GM19468 (cell line): ENCODE results near the gene RET.
A peak's percentile ranks its signal among the peaks of the same experiment; 100 is the strongest.

Source experiments
- ATAC-seq: cut with Tn5 transposase; IDR thresholded peaks from one replicate; pipeline ENCODE4 v1.9.1; 2021; ENCODE audit warnings: mild to moderate bottlenecking, moderate library complexity, moderate number of reproducible peaks; ENCODE audit not compliant: unreplicated experiment; ENCODE audit errors: extremely low read depth

Gene RET

DNA sequence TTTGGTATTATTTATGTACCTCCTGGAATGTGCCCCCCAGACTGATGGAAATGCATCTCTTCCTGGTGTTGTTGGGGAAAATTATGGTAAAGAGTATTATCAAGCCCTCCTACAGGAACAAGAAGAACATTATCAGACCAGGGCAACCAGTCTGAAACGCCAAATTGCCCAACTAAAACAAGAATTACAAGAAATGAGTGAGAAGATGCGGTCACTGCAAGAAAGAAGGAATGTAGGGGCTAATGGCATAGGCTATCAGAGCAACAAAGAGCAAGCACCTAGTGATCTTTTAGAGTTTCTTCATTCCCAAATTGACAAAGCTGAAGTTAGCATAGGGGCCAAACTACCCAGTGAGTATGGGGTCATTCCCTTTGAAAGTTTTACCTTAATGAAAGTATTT is 78.4 kb downstream of the RET start:
- no peak for ATAC-seq

DNA sequence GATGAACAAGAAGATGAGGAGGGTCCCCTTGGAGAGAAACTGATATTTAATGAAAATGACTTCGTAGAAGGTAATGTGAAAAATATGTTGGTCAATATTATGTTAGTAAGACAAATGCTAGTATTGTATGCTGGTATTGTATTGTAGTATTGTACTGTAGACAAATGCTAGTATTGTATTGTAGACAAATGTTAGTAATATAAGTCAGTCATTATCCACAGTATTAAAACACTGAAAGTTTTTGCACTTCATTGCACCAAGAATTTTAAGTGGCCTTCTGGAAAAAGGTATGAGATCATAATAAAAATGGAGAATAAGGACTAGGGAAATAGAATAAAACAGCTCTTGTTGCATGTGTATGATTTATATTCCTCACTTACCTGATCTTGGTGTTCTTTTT is 78.9 kb downstream of the RET start:
- no peak for ATAC-seq

- ATAC-seq = no peak
These were observed 79.9 kb downstream of the RET start for GRCh38 chr10:43156590-43157341.

GRCh38 chr10:43158636-43159035 is 81.8 kb downstream of the RET start:
- no peak for ATAC-seq

DNA sequence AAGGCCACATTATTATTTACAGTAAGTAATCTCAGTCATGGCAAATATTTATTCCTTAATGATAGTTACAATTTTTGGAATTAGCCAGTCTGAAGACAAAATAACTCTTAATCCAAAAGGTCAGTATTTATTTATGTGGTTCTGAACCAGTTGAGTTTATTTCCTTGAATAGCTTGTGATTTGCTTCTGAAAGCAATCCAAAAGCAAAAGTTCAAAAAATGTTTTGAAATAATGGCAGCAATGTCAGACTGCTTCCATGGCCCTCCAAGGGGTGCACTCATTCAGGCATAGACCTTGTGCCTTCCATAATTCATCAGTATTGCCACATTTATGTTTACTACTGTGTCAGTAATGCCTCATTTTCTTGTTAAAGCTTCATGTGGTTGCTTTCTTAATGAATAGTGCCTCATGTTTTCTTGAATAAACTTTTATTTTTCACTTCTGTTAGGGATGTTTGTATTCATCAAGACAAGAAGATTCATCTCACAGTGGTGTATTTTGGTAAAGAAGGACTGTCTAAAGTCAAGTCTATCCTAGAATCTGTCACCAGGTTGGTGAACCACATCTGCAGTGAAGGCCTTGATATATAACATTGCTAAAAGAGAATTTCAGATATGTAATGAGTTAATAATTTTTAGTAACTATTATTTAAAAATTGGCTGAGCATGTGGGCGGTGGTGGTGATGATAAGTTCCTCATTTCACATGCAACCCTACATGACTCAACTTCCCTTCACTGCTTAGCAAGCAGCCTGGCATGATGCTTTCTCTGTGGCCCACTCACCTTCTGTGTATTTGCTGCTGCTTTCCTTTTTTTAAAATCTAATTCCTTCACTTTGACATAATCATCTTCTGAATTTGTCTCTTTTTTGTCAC is 83.4 kb downstream of the RET start:
- peak; percentile 3 for ATAC-seq

DNA sequence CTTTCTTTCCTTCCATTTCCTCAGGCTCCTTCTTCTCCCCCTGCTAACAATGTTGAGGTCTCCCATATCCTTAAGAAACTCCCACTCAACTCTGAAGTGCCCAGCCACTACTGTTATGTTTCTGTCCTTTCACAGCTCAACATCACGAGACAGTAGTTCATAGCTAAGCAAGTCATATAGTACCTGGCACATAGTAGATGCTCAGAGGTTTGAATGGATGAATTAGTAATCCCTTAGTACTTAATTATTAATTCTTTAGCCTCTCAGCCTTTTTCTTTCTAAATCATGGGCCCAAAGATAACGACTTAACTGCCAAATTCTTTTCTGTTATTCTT is 84.0 kb downstream of the RET start:
- ATAC-seq = peak; percentile 44

- ATAC-seq = no peak
These were observed 85.7 kb downstream of the RET start for GRCh38 chr10:43162604-43163003.

DNA sequence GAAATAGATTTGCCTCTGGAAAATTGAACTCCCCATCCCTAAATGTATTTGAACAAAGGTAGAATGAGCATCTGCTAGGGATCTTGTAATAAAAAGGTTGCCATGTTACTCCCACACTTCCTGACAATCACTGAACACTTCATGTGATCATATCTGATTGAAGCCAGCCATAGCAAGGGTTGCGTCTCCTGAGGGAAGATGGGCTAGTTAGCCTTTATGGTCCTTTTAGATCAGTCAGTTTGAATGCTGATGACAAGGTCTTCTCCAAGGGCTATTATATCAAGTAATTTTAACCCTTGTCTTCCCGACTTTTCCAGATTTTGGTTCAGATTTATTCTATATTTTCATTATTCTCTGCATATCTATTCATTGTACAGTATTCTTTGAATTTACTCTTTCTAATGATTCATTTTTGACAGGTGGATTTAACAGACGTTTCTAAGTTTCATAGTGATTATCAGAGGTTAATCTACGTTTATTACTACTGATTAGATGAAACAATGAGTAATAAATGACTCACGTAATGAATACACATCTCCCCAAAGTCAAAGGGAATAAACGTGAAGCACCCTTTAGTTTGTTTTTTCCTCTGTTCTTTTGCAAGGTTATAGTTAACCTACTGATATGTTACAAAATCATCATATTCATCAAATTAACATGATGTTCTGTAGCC is 89.5 kb downstream of the RET start:
- ATAC-seq = no peak

DNA sequence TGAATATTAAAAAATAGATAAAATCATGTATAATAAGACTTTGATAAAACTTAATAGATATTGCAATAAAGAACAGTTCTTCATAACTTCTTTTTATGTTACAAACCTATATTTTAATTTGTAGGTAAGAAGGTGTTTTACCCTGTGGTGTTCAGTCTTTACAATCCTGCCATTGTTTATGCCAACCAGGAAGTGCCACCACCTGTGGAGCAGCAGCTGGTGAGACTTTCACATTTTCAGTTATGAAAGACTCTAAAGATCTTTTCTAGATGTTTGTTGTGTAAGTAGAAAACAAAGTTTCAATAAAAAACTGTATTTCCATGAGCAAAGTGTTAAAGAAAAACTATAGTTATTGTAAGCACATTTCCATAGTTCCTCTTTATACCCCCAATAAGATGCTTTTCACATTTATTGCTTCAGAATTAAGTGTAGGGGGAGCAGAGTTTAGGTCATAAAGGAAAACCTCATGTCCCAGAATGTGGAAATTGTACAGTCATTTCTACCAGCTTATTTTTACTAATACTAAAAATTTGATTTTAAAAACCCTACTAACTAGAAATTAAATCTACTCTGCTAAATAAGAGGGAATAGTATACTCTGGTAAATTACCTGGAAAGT is 90.1 kb downstream of the RET start:
- ATAC-seq = peak; percentile 90

DNA sequence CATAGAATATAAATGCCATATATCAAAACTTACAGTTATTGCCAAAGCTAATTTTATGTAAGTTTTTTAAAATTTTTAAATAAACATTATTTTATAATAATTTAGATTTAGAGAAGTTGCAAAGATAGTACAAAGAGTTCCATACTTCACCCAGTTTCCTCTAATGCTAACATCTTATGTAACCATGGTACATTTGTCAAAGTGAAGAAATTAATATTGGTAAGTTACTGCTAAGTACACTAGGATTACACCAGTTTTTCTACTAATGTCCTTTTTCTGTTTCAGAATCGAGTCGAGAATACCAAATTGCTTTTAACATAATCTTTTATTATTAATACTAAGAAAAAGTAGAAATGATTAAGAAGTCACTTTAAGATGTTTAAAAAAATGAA is 90.6 kb downstream of the RET start:
- ATAC-seq = no peak

DNA sequence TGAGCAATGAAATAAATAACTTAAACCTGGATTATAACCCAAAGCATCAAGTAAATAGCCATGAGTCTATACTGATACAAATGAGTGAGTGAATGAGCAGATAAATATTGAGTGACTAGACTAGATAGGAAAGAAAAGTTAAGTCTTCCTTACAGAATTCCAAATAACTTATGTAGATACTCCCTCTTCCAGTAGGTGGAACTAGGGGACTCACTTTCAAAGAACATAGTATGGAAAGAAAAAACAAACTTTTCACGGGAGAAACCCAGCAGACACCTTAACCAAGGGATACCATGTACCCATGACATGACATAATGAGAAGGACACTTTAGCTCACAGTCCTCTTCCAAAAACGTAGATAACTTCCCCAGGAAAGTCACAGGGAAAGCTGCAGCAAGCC is 93.6 kb downstream of the RET start:
- ATAC-seq = no peak

- no peak for ATAC-seq
These were observed 95.8 kb downstream of the RET start for GRCh38 chr10:43172645-43173044.

GRCh38 chr10:43173120-43173519 is 96.3 kb downstream of the RET start:
- no peak for ATAC-seq

- no peak for ATAC-seq
These were observed 98.1 kb downstream of the RET start for GRCh38 chr10:43174969-43175368.

GRCh38 chr10:43176271-43176670 is 99.4 kb downstream of the RET start:
- no peak for ATAC-seq

DNA sequence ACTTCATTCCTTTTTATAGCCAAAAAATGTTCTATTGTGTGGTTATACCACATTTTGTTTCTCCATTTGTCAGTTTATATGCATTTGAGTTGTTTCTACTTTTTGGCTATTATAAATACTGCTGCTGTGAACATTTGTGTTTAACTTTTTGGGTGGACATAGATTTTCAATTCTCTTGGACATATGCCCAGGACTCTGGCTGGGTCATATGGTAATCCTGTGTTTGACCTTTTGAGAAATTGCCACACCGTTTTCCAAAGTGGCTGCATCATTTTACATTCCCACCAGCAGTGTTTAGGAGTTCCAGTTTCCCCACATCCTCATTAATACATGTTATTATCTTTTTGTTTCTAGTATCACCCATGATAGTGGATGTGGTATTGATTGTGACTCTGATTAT is 100.7 kb downstream of the RET start:
- no peak for ATAC-seq
